ENCODE data around the gene PHKB. TPM values are rescaled to one million over a fixed set of nuclear protein-coding genes. Genes with fewer than 3 reads are reported as not detected.

PHKB gene
- total RNA-seq, 4 donors from 2014 or later, result 110 to 198 (median 168) TPM

GRCh38 chr16:47729701-47730100 is 268.6 kb downstream of the PHKB start:
- no peaks in the 10 kb centered on the region for H3K4me1 ChIP-seq
- H3K27me3 ChIP-seq, result no peaks in the 10 kb centered on the region
- no peak overlapping the region for H3K27ac ChIP-seq
- H3K36me3 ChIP-seq, result no peaks in the 10 kb centered on the region
- DNase-seq, result no peak
- intact Hi-C loops (cut with DNase I), result no loop called here
- TF ChIP-seq CTCF (IDR thresholded peaks at IDR 0.05), result no peak
- TF ChIP-seq POLR2A (IDR thresholded peaks at IDR 0.05), result no peak
- H3K9me3 ChIP-seq, result no peaks in the 10 kb centered on the region
- WGBS, 2 donors, result 93 to 96% methylated on average over 12 of the region's 12 CpGs
- no peak overlapping the region for H3K4me3 ChIP-seq (replicated peaks in 1 of 3)

GRCh38 chr16:47731252-47731651 is 270.1 kb downstream of the PHKB start:
- Histone ChIP-seq H3K27ac (no peak overlapping the region), H3K36me3 (no peaks in the 10 kb centered on the region), H3K9me3 (no peaks in the 10 kb centered on the region), H3K4me3 (replicated peaks in 1 of 3) (no peak overlapping the region), H3K4me1 (no peaks in the 10 kb centered on the region), H3K27me3 (no peaks in the 10 kb centered on the region)
- TF ChIP-seq CTCF (IDR thresholded peaks at IDR 0.05), result no peak
- 77 to 83% methylated on average over 2 of the region's 2 CpGs for WGBS, 2 donors
- DNase-seq, result no peak
- intact Hi-C loops (cut with DNase I), result no loop called here

- Histone ChIP-seq H3K27me3 (no peaks in the 10 kb centered on the region), H3K4me3 (replicated peaks in 1 of 3) (no peak overlapping the region), H3K4me1 (no peaks in the 10 kb centered on the region), H3K9me3 (no peaks in the 10 kb centered on the region), H3K27ac (no peak overlapping the region), H3K36me3 (no peaks in the 10 kb centered on the region)
- DNase-seq, result no peak
- WGBS, 2 donors, result 92% methylated on average over 3 of the region's 3 CpGs
- intact Hi-C loops (cut with DNase I), result no loop called here
- TF ChIP-seq POLR2A (IDR thresholded peaks at IDR 0.05) (no peak), CTCF (IDR thresholded peaks at IDR 0.05) (no peak)
Measured at GRCh38 chr16:47732122-47732521, 271.0 kb downstream of the PHKB start.

- no peak for DNase-seq
- H3K9me3 ChIP-seq, result no peaks in the 10 kb centered on the region
- 74 to 78% methylated on average over 6 of the region's 6 CpGs for WGBS, 2 donors
- H3K36me3 ChIP-seq, result no peaks in the 10 kb centered on the region
- no peak for TF ChIP-seq CTCF (IDR thresholded peaks at IDR 0.05)
- no peak for TF ChIP-seq POLR2A (IDR thresholded peaks at IDR 0.05)
- intact Hi-C loops (cut with DNase I), result no loop called here
- H3K27ac ChIP-seq, result no peak overlapping the region
- H3K4me3 ChIP-seq (replicated peaks in 1 of 3), result no peak overlapping the region
- H3K4me1 ChIP-seq, result no peaks in the 10 kb centered on the region
- no peaks in the 10 kb centered on the region for H3K27me3 ChIP-seq
Measured at GRCh38 chr16:47732523-47733111, 271.5 kb downstream of the PHKB start.

GRCh38 chr16:47734081-47734857 is 273.1 kb downstream of the PHKB start:
- intact Hi-C loops (cut with DNase I), result no loop called here

More at GRCh38 chr16:47734081-47734857, 273.1 kb downstream of the PHKB start:
- TF ChIP-seq CTCF (IDR thresholded peaks at IDR 0.05) (no peak), POLR2A (IDR thresholded peaks at IDR 0.05) (no peak)
- no peaks in the 10 kb centered on the region for H3K9me3 ChIP-seq
- H3K27ac ChIP-seq, result no peak overlapping the region
- no peaks in the 10 kb centered on the region for H3K27me3 ChIP-seq
- whole genome bisulfite sequencing, 2 donors, result 80% methylated on average over 6 of the region's 6 CpGs
- DNase-seq, result no peak
- no peaks in the 10 kb centered on the region for H3K36me3 ChIP-seq
- H3K4me3 ChIP-seq (replicated peaks in 1 of 3), result no peak overlapping the region
- no peaks in the 10 kb centered on the region for H3K4me1 ChIP-seq

Data from thyroid gland (tissue), 4 donors.